CD8-positive, alpha-beta memory T cell (primary cell): Measurements from ENCODE around the gene MGST1. TPM values are rescaled to one million over a fixed set of nuclear protein-coding genes. Genes with fewer than 3 reads are reported as not detected.
"Not testable (repeated sequence)": the region's sequence is repeated elsewhere in the genome, so short reads cannot be mapped to it uniquely, and the experiment has no call there.

Source experiments
- CTCF ChIA-PET: fragments of 350-600 bp; sonication (Branson Sonifier 250); formaldehyde crosslinking; loops from one replicate; lab custom pipeline; 2021; ENCODE audit warnings: antibody characterized with exemption; lab: Charles Lee
- POLR2A ChIA-PET: fragments of 350-600 bp; sonication (Branson Sonifier 250); formaldehyde crosslinking; loops from one replicate; lab custom pipeline; 2021; ENCODE audit warnings: antibody characterized with exemption; lab: Charles Lee
- DNase-seq, 5 donors: peaks; one replicate each; pipeline versions ENCODE4 v3.0.0 to v3.0.0-alpha.2; 2020 to 2022; ENCODE audit warnings: mixed read lengths in 1 of 5
- H3K27ac ChIP-seq: one replicate; pipeline ENCODE4 v1.7.0; 2013; ENCODE audit warnings: low read depth, mild to moderate bottlenecking, low read length, moderate library complexity
- H3K27me3 ChIP-seq: 2 replicates; pipeline ENCODE4 v1.7.0; 2013; ENCODE audit warnings: low read length, mild to moderate bottlenecking; ENCODE audit not compliant: insufficient read depth, poor library complexity, severe bottlenecking
- H3K36me3 ChIP-seq: 2 replicates; pipeline ENCODE4 v1.7.0; 2013; ENCODE audit warnings: mild to moderate bottlenecking, low read length, moderate library complexity; ENCODE audit not compliant: insufficient read depth
- H3K4me1 ChIP-seq: 2 replicates; pipeline ENCODE4 v1.7.0; 2013; ENCODE audit warnings: mild to moderate bottlenecking, low read length, moderate library complexity; ENCODE audit not compliant: insufficient read depth
- H3K4me3 ChIP-seq: 2 replicates; pipeline ENCODE4 v1.7.0; 2013; ENCODE audit warnings: mild to moderate bottlenecking, low read length
- H3K9me3 ChIP-seq: 2 replicates; pipeline ENCODE4 v1.7.0; 2013; ENCODE audit warnings: mild to moderate bottlenecking, low read length
- H3K27ac Mint-ChIP-seq, 8 donors: one replicate each; pipeline ENCODE4 v1.8.0; 2020 to 2021; ENCODE audit warnings: mixed read lengths in 8 of 8, mild to moderate bottlenecking in 6 of 8, inconsistent platforms in 3 of 8, moderate library complexity in 3 of 8
- H3K27me3 Mint-ChIP-seq, 2 donors: one replicate each; pipeline ENCODE4 v1.8.0; 2020 to 2021; ENCODE audit warnings: mixed read lengths in 2 of 2, mild to moderate bottlenecking in 1 of 2, moderate library complexity in 1 of 2
- H3K36me3 Mint-ChIP-seq, 3 donors: one replicate each; pipeline ENCODE4 v1.8.0; 2020 to 2021; ENCODE audit warnings: mixed read lengths in 3 of 3, inconsistent platforms in 1 of 3, mild to moderate bottlenecking in 1 of 3
- H3K4me1 Mint-ChIP-seq, 3 donors: one replicate each; pipeline ENCODE4 v1.8.0; 2020 to 2021; ENCODE audit warnings: mixed read lengths in 3 of 3, inconsistent platforms in 1 of 3, mild to moderate bottlenecking in 1 of 3
- H3K4me3 Mint-ChIP-seq, 7 donors: one replicate each; pipeline ENCODE4 v1.8.0; 2020 to 2021; ENCODE audit warnings: mixed read lengths in 7 of 7, mild to moderate bottlenecking in 6 of 7, moderate library complexity in 4 of 7, inconsistent platforms in 2 of 7
- H3K9me3 Mint-ChIP-seq, 5 donors: one replicate each; pipeline ENCODE4 v1.8.0; 2020 to 2022; ENCODE audit warnings: mixed read lengths in 5 of 5, mild to moderate bottlenecking in 3 of 5, moderate library complexity in 2 of 5, inconsistent platforms in 1 of 5
- polyA plus RNA-seq: library from polyadenylated mRNA; unstranded; fragments of 300-500 nt; fragmentation: Illumina TruSeq; gene quantifications from one replicate; pipeline ENCODE4 v1.2.3, GENCODE V29; 2021
- total RNA-seq, 2 experiments: library from RNA; stranded (reverse); gene quantifications; one replicate each; pipeline ENCODE4 v1.2.3, GENCODE V29; 2021

MGST1 gene
- total and polyA plus RNA-seq, 3 experiments from 2014 or later, result 0.24 to 0.33 TPM; not detected in 1

GRCh38 chr12:16385782-16386646, 38.6 kb downstream of the MGST1 start:
- H3K4me3 Mint-ChIP-seq, result no peak overlapping the region
- ChIA-PET CTCF (no interaction called here), POLR2A (no interaction called here)
- H3K4me1 Mint-ChIP-seq, result no peaks in the 10 kb centered on the region
- no peaks in the 10 kb centered on the region for H3K27me3 Mint-ChIP-seq
- no peaks in the 10 kb centered on the region for H3K27me3 ChIP-seq
- no peak for DNase-seq
- H3K36me3 Mint-ChIP-seq, result no peaks in the 10 kb centered on the region
- no peak overlapping the region for H3K27ac ChIP-seq
- peaks cover 0 to 11% (median 8%) of the 10 kb centered on the region in 5 donors for H3K9me3 Mint-ChIP-seq
- H3K27ac Mint-ChIP-seq, result no peak overlapping the region
- no peaks in the 10 kb centered on the region for H3K4me1 ChIP-seq
- H3K4me3 ChIP-seq, result no peak overlapping the region
- no peaks in the 10 kb centered on the region for H3K36me3 ChIP-seq
- H3K9me3 ChIP-seq, result no peaks in the 10 kb centered on the region

GRCh38 chr12:16387919-16388318, 40.5 kb downstream of the MGST1 start:
- DNase-seq, result no peak
- no peaks in the 10 kb centered on the region for H3K36me3 ChIP-seq
- H3K9me3 ChIP-seq, result no peaks in the 10 kb centered on the region
- H3K27ac ChIP-seq, result no peak overlapping the region
- H3K9me3 Mint-ChIP-seq, result peaks cover 0 to 11% (median 9%) of the 10 kb centered on the region in 5 donors
- no peaks in the 10 kb centered on the region for H3K36me3 Mint-ChIP-seq
- no peaks in the 10 kb centered on the region for H3K27me3 ChIP-seq
- no peaks in the 10 kb centered on the region for H3K27me3 Mint-ChIP-seq
- POLR2A ChIA-PET, result no interaction called here
- no peaks in the 10 kb centered on the region for H3K4me1 Mint-ChIP-seq
- H3K4me3 ChIP-seq, result no peak overlapping the region
- no peak overlapping the region for H3K27ac Mint-ChIP-seq
- CTCF ChIA-PET, result no interaction called here
- no peak overlapping the region for H3K4me3 Mint-ChIP-seq
- H3K4me1 ChIP-seq, result no peaks in the 10 kb centered on the region

GRCh38 chr12:16389594-16389993, 42.1 kb downstream of the MGST1 start:
- DNase-seq, result no peak
- H3K4me1 Mint-ChIP-seq, result no peaks in the 10 kb centered on the region
- CTCF ChIA-PET, result no interaction called here
- Histone ChIP-seq H3K4me1 (no peaks in the 10 kb centered on the region), H3K4me3 (no peak overlapping the region), H3K27me3 (no peaks in the 10 kb centered on the region), H3K9me3 (no peaks in the 10 kb centered on the region), H3K27ac (no peak overlapping the region), H3K36me3 (no peaks in the 10 kb centered on the region)
- peaks cover 0 to 11% (median 6%) of the 10 kb centered on the region in 5 donors for H3K9me3 Mint-ChIP-seq
- H3K27me3 Mint-ChIP-seq, result no peaks in the 10 kb centered on the region
- no peak overlapping the region for H3K27ac Mint-ChIP-seq
- no peak overlapping the region for H3K4me3 Mint-ChIP-seq
- POLR2A ChIA-PET, result no interaction called here
- no peaks in the 10 kb centered on the region for H3K36me3 Mint-ChIP-seq

GRCh38 chr12:16392846-16393535, 45.5 kb downstream of the MGST1 start:
- H3K4me1 Mint-ChIP-seq, result no peaks in the 10 kb centered on the region
- H3K9me3 Mint-ChIP-seq, result peaks cover 0 to 17% (median 6%) of the 10 kb centered on the region in 5 donors
- Histone ChIP-seq H3K27me3 (no peaks in the 10 kb centered on the region), H3K4me1 (no peaks in the 10 kb centered on the region), H3K9me3 (no peaks in the 10 kb centered on the region), H3K36me3 (no peaks in the 10 kb centered on the region), H3K4me3 (no peak overlapping the region), H3K27ac (no peak overlapping the region)
- no peak overlapping the region for H3K4me3 Mint-ChIP-seq
- H3K36me3 Mint-ChIP-seq, result no peaks in the 10 kb centered on the region
- DNase-seq, result no peak
- H3K27ac Mint-ChIP-seq, result no peak overlapping the region
- ChIA-PET POLR2A (no interaction called here), CTCF (no interaction called here)
- no peaks in the 10 kb centered on the region for H3K27me3 Mint-ChIP-seq

- Histone ChIP-seq H3K27ac (no peak overlapping the region), H3K4me1 (no peaks in the 10 kb centered on the region), H3K9me3 (no peaks in the 10 kb centered on the region), H3K4me3 (no peak overlapping the region), H3K27me3 (no peaks in the 10 kb centered on the region), H3K36me3 (no peaks in the 10 kb centered on the region)
- Mint-ChIP-seq H3K4me3 (no peak overlapping the region), H3K4me1 (no peaks in the 10 kb centered on the region), H3K36me3 (no peaks in the 10 kb centered on the region), H3K9me3 (peaks cover 0 to 14% (median 3%) of the 10 kb centered on the region in 5 donors), H3K27ac (no peak overlapping the region), H3K27me3 (no peaks in the 10 kb centered on the region)
- DNase-seq, result no peak
- ChIA-PET CTCF (no interaction called here), POLR2A (no interaction called here)
Observed at GRCh38 chr12:16399101-16399500, 51.7 kb downstream of the MGST1 start.

- DNase-seq, H3K4me3 ChIP-seq, H3K36me3 Mint-ChIP-seq, H3K36me3 ChIP-seq, H3K27me3 ChIP-seq, H3K27ac ChIP-seq, H3K4me3 Mint-ChIP-seq, H3K4me1 ChIP-seq, H3K27ac Mint-ChIP-seq, H3K9me3 ChIP-seq, H3K27me3 Mint-ChIP-seq, POLR2A ChIA-PET, CTCF ChIA-PET, H3K4me1 Mint-ChIP-seq: not testable (repeated sequence)
- peaks cover 2 to 14% (median 8%) of the 10 kb centered on the region in 5 donors for H3K9me3 Mint-ChIP-seq
Observed at GRCh38 chr12:16401835-16402234, 54.4 kb downstream of the MGST1 start.

GRCh38 chr12:16407346-16407745, 59.9 kb downstream of the MGST1 start:
- Histone ChIP-seq H3K9me3 (no peaks in the 10 kb centered on the region), H3K4me1 (no peaks in the 10 kb centered on the region), H3K27ac (no peak overlapping the region), H3K27me3 (no peaks in the 10 kb centered on the region), H3K36me3 (no peaks in the 10 kb centered on the region), H3K4me3 (no peak overlapping the region)
- no peaks in the 10 kb centered on the region for H3K4me1 Mint-ChIP-seq
- ChIA-PET POLR2A (no interaction called here), CTCF (no interaction called here)
- H3K27me3 Mint-ChIP-seq, result peaks cover 0 to 2% of the 10 kb centered on the region in 2 donors
- H3K4me3 Mint-ChIP-seq, result no peak overlapping the region
- no peak overlapping the region for H3K27ac Mint-ChIP-seq
- DNase-seq, result no peak
- H3K36me3 Mint-ChIP-seq, result no peaks in the 10 kb centered on the region
- H3K9me3 Mint-ChIP-seq, result peaks cover 2 to 29% (median 23%) of the 10 kb centered on the region in 5 donors
